GM21360 (cell line): ENCODE results near the gene NRROS.

ENCODE experiments used
- ATAC-seq: cut with Tn5 transposase; IDR thresholded peaks from one replicate; pipeline ENCODE4 v1.9.1; 2021; ENCODE audit warnings: mild to moderate bottlenecking, moderate library complexity; ENCODE audit not compliant: unreplicated experiment

The NRROS gene

GRCh38 chr3:196645897-196646665 lies 6.6 kb downstream of the NRROS start:
- no peak for ATAC-seq

GRCh38 chr3:196646666-196647216 lies 7.2 kb downstream of the NRROS start:
- no peak for ATAC-seq

GRCh38 chr3:196650740-196651311 lies 11.3 kb downstream of the NRROS start:
- ATAC-seq: no peak

GRCh38 chr3:196651819-196652218 lies 12.3 kb downstream of the NRROS start:
- ATAC-seq: no peak

- no peak for ATAC-seq
Observed at GRCh38 chr3:196652961-196653795, 13.7 kb downstream of the NRROS start.

- ATAC-seq: no peak
Observed at GRCh38 chr3:196654006-196654734, 14.7 kb downstream of the NRROS start.

GRCh38 chr3:196654735-196655090 lies 15.2 kb downstream of the NRROS start:
- no peak for ATAC-seq

- no peak for ATAC-seq
Observed at GRCh38 chr3:196655496-196655895, 16.0 kb downstream of the NRROS start.

GRCh38 chr3:196656213-196656612 lies 16.7 kb downstream of the NRROS start:
- ATAC-seq: no peak

GRCh38 chr3:196659901-196660351 lies 20.4 kb downstream of the NRROS start:
- ATAC-seq: no peak

GRCh38 chr3:196660381-196661166 lies 21.1 kb downstream of the NRROS start:
- no peak for ATAC-seq

GRCh38 chr3:196661400-196661799 lies 21.9 kb downstream of the NRROS start:
- no peak for ATAC-seq

- ATAC-seq: no peak
Observed at GRCh38 chr3:196662033-196662432, 22.5 kb downstream of the NRROS start.

GRCh38 chr3:196662711-196663571 lies 23.4 kb downstream of the NRROS start:
- ATAC-seq: no peak

- no peak for ATAC-seq
Observed at GRCh38 chr3:196666001-196666867, 26.7 kb downstream of the NRROS start.

GRCh38 chr3:196667056-196667825 lies 27.7 kb downstream of the NRROS start:
- no peak for ATAC-seq

GRCh38 chr3:196670339-196670738 lies 30.8 kb downstream of the NRROS start:
- no peak for ATAC-seq
